ENCODE data around the gene DIP2B.

DNA sequence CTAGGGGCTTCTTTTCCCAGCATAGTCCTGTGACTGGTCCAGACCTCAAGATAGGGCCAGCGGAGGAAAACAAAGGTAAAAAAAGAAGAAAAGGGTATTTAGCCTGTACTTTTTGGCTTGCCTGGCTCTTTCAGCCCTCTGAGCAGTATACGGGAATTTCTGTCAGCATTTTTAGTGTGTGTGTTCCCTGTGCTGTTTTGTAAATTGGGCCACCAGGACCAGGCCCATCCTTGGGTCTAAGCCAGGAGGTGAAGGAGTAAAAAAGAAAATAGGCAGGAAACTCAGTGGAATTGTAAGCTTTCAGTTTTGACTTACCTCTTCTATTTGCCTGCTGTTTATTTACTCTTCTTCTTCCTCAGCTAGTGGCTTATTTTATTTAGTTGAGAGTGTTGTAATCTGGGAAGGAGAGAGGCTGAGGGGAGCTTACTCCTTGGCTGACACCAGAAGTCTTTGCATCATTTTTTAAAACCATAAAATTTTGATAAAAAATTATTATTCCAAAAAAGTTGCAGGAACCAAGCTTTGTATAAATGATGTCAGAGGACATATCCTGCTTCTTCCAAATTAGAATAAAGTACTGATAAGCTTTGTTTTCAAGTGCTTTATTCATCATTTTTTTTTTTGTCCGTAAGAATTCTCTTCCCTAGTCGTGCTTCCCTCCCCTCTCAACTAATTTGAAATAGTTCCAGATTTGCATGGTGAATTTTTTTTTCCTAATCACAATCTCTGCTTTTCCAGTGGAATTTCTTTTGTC, 63.7 kb downstream of the DIP2B start:
- TF ChIP-seq, protein P1, sequence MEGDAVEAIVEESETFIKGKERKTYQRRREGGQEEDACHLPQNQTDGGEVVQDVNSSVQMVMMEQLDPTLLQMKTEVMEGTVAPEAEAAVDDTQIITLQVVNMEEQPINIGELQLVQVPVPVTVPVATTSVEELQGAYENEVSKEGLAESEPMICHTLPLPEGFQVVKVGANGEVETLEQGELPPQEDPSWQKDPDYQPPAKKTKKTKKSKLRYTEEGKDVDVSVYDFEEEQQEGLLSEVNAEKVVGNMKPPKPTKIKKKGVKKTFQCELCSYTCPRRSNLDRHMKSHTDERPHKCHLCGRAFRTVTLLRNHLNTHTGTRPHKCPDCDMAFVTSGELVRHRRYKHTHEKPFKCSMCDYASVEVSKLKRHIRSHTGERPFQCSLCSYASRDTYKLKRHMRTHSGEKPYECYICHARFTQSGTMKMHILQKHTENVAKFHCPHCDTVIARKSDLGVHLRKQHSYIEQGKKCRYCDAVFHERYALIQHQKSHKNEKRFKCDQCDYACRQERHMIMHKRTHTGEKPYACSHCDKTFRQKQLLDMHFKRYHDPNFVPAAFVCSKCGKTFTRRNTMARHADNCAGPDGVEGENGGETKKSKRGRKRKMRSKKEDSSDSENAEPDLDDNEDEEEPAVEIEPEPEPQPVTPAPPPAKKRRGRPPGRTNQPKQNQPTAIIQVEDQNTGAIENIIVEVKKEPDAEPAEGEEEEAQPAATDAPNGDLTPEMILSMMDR (IDR thresholded peaks at IDR 0.05; ENCODE audit: low read depth, low read length): no peak
- no peak for TF ChIP-seq EZH2phosphoT487 (IDR thresholded peaks at IDR 0.05; ENCODE audit: low read depth)

Data from OCI-LY3 (cell line).